Measurements from ENCODE around the gene GJA1. TPM values are rescaled to one million over a fixed set of nuclear protein-coding genes. Genes with fewer than 3 reads are reported as not detected.

The GJA1 gene
- total RNA-seq, 1 donor from 2014 or later: 64.1 TPM

DNA sequence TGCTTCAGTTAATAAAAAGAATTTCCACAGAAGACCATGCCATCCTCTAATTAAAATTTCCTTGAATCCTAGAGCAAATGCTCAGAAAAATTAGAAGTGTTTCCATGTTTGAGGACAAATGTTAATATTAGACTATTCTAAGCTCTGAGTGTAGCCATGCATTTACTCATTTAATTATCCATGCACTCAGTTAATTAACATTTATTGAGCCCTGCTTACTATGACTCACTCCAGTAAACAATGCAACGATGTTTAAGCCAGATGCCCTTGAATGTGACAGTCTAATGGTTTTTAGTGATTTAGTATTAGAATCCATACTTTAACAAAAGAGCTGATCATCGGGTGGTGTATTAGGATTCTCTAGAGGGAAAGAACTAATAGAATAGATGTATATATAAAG is 37.3 kb upstream of the GJA1 start:
- no peak for TF ChIP-seq CTCF (IDR thresholded peaks at IDR 0.05)
- no peaks in the 10 kb centered on the region for H3K27me3 ChIP-seq (ENCODE audit: low read depth)
- H3K4me1 ChIP-seq: no peaks in the 10 kb centered on the region
- H3K9me3 ChIP-seq: no peaks in the 10 kb centered on the region
- intact Hi-C loops (cut with DNase I): no loop called here
- no peaks in the 10 kb centered on the region for H3K36me3 ChIP-seq
- ATAC-seq (no peak), DNase-seq (no peak)
- no peak overlapping the region for H3K27ac ChIP-seq
- no peak overlapping the region for H3K4me3 ChIP-seq

- Histone ChIP-seq H3K27ac (no peak overlapping the region), H3K27me3 (ENCODE audit: low read depth) (no peaks in the 10 kb centered on the region), H3K4me1 (no peaks in the 10 kb centered on the region), H3K4me3 (no peak overlapping the region), H3K36me3 (no peaks in the 10 kb centered on the region), H3K9me3 (no peaks in the 10 kb centered on the region)
- DNase-seq (no peak), ATAC-seq (no peak)
- no peak for TF ChIP-seq CTCF (IDR thresholded peaks at IDR 0.05)
- intact Hi-C loops (cut with DNase I): no loop called here
Observed at GRCh38 chr6:121399966-121400365, 35.5 kb upstream of the GJA1 start.

DNA sequence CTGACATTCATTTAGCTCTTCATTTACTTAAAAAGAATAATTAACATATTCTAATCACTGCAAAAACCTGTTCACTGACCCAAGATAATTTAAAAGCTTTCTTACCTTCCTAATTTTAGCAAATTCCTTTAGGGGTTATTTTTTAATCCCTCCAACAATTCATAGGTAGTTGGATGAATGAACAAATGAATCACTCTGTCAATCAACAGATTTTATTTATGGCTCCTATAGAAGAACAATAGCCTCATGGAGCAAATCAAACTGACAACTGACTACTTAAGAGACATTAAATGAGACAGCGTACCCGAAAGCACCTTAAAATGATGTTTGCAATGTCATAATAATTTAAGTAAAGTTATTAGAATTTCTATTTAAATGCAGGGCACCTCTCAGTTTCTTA is 31.5 kb upstream of the GJA1 start:
- H3K36me3 ChIP-seq: no peaks in the 10 kb centered on the region
- H3K27me3 ChIP-seq (ENCODE audit: low read depth): no peaks in the 10 kb centered on the region
- TF ChIP-seq CTCF (IDR thresholded peaks at IDR 0.05): no peak
- no peak for ATAC-seq
- no peak overlapping the region for H3K27ac ChIP-seq
- H3K9me3 ChIP-seq: no peaks in the 10 kb centered on the region
- H3K4me1 ChIP-seq: no peaks in the 10 kb centered on the region
- intact Hi-C loops (cut with DNase I): no loop called here
- no peak for DNase-seq
- no peak overlapping the region for H3K4me3 ChIP-seq

GRCh38 chr6:121405306-121405705 is 30.1 kb upstream of the GJA1 start:
- Histone ChIP-seq H3K27ac (no peak overlapping the region), H3K27me3 (ENCODE audit: low read depth) (no peaks in the 10 kb centered on the region), H3K4me1 (no peaks in the 10 kb centered on the region), H3K9me3 (no peaks in the 10 kb centered on the region), H3K36me3 (no peaks in the 10 kb centered on the region), H3K4me3 (no peak overlapping the region)
- DNase-seq (no peak), ATAC-seq (no peak)
- no peak for TF ChIP-seq CTCF (IDR thresholded peaks at IDR 0.05)
- intact Hi-C loops (cut with DNase I): no loop called here

DNA sequence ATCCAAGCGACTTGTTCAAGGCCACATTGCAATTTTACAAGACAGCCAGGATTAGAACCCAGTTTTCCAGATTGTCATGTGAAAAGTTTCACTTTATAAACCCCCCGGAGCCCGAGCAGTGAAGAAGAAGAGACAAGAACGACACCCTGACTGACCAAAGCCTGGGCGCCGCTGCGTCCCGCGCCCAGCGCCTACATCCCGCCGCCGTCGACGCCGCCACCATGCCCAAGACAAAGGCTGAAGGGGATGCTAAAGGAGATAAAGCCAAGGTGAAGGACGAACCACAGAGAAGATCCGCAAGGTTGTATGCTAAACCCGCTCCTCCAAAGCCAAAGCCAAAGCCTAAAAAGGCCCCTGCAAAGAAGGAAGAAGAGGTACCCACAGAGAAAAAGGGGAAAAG is 27.1 kb upstream of the GJA1 start:
- TF ChIP-seq CTCF (IDR thresholded peaks at IDR 0.05): no peak
- Histone ChIP-seq H3K4me3 (no peak overlapping the region), H3K4me1 (no peaks in the 10 kb centered on the region), H3K27ac (no peak overlapping the region), H3K36me3 (no peaks in the 10 kb centered on the region), H3K9me3 (no peaks in the 10 kb centered on the region), H3K27me3 (ENCODE audit: low read depth) (no peaks in the 10 kb centered on the region)
- DNase-seq: no peak
- ATAC-seq: no peak
- intact Hi-C loops (cut with DNase I): no loop called here

DNA sequence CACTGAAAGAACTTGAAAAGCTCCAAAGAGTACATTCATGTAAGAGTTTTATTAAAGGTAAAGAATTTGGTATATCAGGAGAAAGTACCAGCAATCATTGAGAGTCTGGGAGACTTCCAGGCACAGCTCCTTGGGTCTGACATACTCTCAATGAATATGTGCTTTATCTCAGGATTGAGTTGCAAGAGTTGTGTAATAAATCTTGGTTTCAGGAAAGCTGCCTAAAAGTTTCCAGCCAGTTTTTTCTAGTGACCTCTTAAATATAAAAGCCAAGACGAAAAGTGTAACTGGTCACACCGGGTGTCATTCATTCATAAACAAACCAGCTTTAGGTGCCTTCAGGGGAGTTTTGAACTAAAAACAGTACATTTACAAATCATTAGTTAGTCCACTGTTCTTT is 21.6 kb upstream of the GJA1 start:
- DNase-seq (no peak), ATAC-seq (no peak)
- H3K9me3 ChIP-seq: no peaks in the 10 kb centered on the region
- H3K4me3 ChIP-seq: no peak overlapping the region
- H3K27me3 ChIP-seq (ENCODE audit: low read depth): no peaks in the 10 kb centered on the region
- TF ChIP-seq CTCF (IDR thresholded peaks at IDR 0.05): no peak
- intact Hi-C loops (cut with DNase I): no loop called here
- no peaks in the 10 kb centered on the region for H3K36me3 ChIP-seq
- no peak overlapping the region for H3K27ac ChIP-seq
- H3K4me1 ChIP-seq: no peaks in the 10 kb centered on the region

All from lower lobe of right lung (tissue), 2 donors.